NCI-H460 (cell line): Measurements from ENCODE around the gene HSD17B14. TPM values are rescaled to one million over a fixed set of nuclear protein-coding genes. Genes with fewer than 3 reads are reported as not detected.
"Not testable (repeated sequence)": the region's sequence is repeated elsewhere in the genome, so short reads cannot be mapped to it uniquely, and the experiment has no call there.

ENCODE experiments used
- DNase-seq: peaks from one replicate; pipeline ENCODE4 v3.0.0-alpha.2; 2016; ENCODE audit warnings: low read depth; ENCODE audit errors: extremely low read depth
- total RNA-seq: library from RNA; depleted of rRNA; stranded (reverse); fragments of >200 nt; shearing (Covaris generic); gene quantifications from 2 replicates; pipeline ENCODE4 v1.2.3, GENCODE V29; 2014

Gene HSD17B14
- total RNA-seq, 1 experiment from 2014 or later: 2.0 TPM

DNA sequence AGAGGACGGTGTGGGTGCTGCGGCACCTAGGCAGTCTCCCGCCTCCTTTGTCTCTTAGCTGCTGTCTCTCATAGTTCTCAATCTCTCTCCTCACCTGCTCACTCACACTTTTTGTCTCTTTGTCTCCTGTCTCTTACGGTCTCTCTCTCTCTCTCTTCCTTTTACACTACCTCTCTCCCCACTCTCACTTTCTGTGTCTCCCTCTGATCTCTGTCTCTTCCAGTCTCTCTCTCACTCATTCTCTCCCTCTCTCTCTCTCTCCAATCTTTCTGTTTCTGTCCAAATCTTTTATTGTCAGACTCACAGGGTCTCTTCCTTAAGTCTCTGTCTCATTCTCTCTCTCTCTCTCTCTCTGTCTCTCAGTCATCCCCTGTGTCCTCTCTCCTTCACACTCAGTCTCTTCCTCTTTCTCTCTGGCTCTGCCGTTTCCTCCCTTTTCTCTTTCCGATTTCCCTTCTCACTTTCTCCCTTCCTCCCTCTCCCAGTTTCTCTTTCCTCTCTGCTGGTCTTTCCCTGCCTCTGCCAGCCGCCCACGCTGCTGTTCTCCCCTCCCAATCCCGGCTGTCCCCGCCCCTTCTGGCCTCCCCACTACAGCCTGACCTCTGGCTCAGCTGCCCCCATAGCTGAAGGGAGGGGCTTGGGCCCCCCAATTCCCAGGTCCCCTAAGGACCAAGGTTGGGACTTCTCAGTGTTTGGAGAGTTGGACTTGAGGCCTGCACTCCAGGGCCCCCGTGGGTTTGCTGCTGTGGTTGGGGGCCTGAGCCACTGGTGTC lies 32.0 kb upstream of the HSD17B14 start, which contains the start of gene PLEKHA4:
TSS of gene PLEKHA4 (minus strand) at position 504 of the 773 bp plus-strand sequence. CDS start 997 bp downstream, outside the sequence.
- no peak for DNase-seq

DNA sequence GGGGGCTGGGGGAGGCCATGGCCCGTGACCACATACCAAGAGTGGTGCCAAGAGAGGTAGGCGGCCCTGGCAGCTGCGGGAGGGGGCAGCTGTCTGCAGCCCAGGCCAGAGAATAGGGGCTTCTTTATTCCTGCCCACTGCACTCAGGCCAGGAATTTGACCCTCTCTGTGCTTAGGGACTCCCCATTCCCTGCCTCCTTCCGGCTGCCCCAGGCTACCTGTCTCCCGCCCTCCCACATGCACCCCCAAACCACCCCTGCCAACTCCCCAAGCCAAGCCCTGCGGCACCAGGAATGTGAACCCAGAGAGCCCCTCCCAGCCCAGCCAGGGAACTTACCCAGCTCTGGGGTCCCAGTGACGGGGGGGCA lies 31.4 kb upstream of the HSD17B14 start:
- DNase-seq: no peak

DNA sequence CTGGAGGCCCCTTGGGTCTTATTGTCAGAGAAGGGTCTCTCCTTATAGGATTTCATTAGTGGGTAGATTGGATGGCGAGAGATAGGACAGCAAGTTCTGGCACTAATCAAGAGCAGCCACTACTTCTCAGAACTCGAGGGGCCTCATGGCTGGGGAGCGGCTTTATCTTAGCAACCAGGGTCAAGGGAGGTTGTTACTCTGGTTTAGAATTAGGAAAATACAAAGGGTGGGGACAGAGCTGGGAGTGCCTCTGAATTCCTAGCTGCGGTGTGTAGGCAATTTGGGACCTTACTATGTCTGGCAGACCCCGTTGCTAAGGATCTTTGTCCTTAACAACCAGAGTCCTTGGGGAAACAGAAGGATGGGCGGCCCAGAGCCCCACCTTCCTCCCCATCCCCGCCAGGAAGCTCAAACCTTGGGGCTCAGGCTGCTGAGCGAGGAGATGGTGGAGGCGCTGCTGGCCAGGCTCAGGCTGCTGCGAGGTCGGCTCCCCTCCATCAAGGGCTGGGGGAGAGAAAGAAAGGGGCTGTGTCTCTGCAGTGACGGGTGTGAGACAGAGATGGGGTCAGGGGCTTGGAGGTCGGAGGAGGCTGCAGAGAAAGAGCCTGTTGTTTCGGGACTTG lies 30.9 kb upstream of the HSD17B14 start:
- DNase-seq: no peak

DNA sequence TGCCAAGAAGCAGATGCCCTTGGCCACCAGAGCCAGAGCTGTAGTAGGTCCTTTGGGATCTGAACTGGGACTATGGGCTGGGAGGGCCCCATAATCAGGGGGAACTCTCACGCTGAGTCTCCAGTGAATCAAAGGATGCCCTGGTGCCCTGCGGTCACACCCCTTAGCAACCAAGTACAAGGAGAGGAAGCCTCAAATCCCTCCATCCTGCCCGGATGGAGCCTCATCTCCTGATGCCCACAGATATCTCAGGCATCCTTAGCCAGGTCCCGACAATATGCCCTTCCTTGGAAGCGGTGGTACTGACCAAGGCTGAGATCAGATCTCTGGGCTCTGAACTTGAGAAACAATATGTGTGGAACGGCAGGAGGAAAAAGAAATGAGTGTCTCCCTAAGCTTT lies 30.4 kb upstream of the HSD17B14 start:
- no peak for DNase-seq

DNA sequence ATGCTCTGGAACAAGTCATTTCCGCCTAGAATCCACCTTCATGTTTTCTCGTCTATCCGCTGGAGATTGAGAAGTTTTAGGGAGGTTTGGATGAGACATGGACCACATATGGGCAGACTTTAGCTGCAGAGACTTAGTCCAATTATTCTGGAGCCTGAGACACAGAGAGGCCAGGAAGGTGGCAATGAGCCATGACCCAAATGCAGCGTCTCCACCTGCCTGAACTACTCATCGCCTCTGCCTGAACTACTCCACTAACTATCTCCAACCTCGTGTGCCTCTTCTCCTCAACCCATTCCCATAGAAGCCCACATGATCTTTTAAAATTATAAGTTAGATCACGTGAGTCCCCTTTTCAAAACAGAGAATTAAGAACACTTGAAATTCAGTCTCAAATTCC lies 26.5 kb upstream of the HSD17B14 start:
- DNase-seq: no peak

DNA sequence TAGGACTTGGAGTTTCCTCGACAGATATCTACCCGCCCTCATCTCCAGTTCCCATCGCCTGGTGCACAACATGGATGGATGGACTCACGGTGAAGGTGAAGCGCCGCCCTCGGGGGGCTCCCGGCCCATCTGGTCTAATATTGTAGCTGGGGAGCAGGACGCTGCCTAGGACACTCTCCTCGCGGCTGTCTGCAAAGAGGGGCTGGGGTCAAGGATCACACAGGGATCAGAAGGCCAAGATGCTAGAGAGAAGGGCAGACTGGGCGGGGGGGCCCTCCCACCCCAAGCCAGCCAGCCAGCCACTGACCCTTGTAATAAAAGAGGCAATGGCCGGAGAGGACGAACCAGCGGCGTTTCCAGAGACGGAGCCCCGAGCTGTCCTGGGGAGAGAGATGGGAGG lies 25.0 kb upstream of the HSD17B14 start:
- no peak for DNase-seq

DNA sequence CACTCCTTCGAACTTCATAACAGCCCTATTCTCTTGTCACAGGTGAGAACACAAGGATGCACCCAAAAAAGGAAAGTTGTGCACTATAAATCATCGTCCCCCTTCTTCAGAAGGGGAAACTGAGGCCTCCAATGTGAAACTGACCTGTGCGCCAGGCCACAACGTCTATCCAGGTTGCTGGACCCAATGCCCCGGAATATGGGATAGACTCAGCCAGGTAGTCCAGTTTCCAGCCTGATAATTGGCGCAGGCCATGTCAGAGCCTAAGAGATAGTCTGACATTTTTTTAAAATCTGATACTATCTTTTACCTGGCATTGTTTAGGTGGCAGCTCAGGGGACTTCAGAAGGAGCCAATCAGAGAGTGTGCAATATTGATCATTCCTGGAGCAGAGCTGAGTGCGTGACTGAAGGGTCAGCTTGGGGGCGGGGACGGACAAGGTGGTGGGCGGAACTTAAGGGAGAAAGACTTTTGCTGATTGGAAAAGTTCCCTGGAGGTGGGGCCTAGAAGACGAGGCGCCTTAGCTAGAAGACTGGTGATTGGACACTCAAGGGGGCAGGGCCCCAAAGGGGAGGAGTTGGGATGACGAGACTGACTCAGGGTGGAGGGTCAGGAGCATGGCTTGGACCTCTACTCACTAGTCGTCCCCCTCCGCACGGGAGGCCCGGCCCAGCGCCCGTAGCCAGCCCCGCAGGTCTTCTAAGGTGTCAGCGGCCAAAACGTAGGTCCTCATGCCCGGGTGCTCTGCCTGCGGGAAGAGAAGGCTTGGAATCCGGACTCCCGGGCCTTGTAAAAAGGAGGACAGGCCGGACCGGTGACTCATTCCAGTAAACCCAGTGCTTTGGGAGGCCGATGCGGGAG lies 23.7 kb upstream of the HSD17B14 start:
- DNase-seq: no peak

DNA sequence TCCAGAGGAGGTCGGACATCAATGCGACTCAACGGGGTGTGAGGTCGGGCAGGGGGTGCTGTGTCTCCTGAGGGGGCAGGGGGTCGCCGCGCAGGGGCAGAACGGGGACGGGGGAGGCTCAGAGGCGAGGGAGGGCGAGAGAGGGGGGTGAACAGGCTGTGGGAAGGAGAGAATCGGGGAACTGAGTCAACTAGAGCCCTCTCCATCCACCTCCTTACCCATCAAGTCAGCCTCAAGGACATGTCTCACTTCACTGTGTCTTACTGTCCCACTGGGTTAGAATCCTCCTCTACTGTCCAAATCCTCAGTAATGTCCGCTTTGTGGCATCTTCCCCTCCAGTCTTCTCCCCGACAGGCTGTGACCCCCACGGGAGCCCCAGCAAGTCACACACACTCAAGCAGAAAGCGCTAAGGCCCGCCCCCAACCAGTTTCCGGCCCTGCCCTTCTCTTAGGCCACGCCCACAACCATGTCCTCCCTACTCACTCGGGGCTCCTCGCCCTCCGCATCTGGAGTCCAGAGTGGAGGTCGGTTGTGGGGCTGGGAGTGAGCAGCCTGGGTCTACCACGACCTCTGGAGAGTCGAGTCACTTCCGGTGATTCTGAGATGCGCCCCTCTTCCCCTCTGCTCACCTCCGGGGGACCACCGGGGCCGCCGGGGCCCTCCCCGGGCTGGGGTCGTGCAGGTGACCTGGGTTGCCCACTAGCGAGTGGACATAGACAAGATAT lies 22.9 kb upstream of the HSD17B14 start:
- DNase-seq: no peak

DNA sequence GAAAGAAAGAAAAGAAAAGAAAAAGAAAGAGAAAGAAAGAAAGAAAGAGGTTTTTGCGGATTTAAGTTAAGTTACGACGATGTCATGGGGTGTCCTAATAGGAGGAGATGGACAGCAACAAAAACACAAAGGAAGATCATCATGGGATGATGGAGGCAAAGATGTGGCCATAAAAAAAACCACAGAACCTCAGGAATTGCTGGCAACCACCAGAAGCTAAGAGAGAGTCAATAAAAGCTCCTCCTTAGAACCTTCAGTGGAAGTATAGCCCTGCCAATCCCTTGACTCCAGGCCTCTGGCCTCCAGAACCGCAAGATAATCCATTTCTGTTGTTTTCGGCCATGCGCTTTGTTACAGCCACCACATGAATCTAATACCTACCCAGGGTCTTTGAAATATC lies 20.6 kb upstream of the HSD17B14 start:
- no peak for DNase-seq

DNA sequence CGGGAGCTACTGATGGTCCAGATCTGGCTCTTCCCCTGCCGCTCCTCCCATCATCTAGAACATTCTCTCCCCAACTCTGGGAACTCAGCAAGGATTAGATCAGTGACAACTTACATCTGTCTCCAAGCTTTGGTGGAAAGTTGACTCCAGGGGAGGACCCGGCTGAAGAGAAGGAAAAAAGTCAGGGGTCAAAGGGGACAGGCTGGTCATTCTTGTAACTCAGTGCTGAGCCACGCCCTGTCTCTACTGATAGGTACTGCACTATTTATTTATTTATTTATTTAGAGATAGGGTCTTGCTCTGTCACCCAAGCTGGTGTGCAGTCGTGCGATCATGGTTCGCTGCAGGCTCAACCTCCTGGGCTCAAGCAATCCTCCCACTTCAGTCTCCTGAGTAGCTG lies 17.8 kb upstream of the HSD17B14 start:
- DNase-seq: no peak

DNA sequence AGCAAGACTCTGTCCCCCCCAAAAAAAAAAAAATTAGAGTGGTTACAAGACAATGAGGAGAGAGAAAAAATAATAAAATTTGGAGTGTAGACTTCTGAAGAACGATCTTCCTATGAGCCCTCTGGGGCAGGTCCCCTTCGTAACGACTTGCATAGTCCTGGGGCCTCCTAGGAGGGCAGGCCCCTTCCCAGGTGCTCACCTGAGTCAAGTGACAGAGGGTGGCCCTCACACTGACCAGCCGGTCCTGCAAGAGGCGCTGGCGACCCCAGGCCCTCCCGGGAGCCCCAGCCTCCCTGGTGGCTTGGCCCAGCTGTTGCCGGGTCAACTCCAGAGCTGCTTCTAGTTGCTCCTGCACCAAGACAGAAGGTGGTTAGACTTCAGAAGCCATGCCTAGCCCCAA lies 17.2 kb upstream of the HSD17B14 start:
- DNase-seq: no peak

DNA sequence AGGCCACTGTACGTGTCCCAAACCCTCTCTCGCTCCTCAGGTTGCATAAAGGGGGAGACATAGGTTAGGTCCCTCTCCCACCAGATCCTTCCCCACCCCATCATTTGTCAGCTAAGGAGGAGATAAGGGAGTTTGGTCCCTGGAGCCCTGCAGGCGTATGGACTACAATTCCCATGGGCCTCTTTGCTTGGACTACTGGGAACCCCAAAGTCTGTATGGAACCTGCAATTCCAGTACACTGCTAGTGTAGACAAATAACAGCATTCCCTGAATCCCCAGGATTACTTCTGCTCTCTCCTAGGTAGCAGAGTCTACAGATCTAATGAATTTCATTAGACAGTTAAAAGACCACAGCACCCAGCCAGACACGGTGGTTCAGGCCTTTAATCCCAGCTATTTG lies 16.0 kb upstream of the HSD17B14 start:
- no peak for DNase-seq

DNA sequence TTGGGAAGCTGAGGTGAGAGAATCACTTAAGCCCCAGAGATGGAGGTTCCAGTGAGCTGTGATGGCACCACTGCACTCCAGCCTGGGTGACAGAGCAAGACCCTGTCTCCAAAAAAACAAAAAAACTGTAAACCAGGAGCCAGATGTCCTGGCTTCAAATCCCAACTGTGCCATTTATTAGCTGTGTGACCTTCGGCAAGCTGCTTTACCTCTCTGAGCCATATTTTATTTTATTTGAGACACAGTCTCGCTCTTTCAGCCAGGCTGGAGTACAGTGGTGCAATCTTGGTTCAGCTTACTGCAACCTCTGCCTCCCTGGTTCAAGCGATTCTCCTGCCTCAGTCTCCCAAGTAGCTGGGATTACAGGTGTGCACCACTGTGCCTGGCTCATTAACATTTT lies 10.4 kb upstream of the HSD17B14 start:
- not testable (repeated sequence) for DNase-seq

DNA sequence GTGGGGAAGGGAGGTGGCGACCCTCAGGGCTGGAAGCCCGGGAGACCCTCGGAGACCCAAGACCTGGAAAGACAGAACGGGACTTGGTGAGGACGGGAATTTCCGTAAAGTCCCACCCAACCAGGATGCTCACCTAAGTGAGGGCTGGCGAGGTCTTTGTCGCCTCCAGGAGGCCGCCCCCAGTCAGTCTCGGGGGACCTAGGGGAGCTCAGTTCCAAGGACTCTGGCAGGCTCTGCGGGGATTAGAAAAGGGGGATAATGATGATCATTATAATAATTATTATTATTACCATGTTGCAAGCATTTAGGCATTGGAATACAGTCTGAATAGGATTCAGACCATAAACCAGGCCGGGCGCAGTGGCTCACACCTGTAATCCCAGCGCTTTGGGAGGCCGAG lies 9.1 kb upstream of the HSD17B14 start:
- no peak for DNase-seq

DNA sequence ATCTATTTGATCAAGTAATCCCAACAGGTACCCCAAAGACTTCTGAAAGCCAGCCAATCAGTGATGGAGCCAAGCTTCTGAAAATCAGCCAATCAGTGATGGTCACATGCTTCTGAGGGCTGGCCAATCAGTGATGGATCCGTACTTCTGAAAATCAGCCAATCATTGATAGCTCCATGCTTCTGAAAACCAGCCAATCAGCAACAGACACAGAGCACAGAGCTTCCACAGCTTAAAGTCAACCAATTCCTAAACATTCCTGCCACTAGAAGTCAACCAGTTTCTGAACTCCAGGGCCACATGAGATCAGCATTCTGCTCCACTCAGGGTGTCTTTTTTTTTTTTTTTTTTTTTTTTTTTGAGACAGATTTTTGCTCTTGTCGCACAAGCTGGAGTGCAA lies 8.2 kb upstream of the HSD17B14 start:
- no peak for DNase-seq

DNA sequence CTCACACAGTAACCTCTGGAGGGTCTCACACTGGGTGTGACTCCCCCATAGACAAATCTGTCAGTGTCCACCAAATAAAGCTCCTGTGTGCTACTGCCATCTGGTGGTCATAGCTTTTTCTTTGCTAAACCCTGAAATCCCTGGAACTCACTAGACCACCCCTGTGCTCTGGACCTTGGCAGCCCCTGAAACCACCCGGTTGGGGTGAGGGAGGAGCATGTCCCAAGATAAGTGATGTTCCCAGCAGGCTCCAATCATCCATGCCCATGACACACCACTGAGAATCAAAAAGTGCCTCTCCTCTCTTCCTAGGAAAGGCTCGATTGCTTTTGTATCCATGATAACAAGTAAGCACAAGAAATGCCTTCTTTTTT lies 6.5 kb upstream of the HSD17B14 start:
- DNase-seq: peak; percentile 44

DNA sequence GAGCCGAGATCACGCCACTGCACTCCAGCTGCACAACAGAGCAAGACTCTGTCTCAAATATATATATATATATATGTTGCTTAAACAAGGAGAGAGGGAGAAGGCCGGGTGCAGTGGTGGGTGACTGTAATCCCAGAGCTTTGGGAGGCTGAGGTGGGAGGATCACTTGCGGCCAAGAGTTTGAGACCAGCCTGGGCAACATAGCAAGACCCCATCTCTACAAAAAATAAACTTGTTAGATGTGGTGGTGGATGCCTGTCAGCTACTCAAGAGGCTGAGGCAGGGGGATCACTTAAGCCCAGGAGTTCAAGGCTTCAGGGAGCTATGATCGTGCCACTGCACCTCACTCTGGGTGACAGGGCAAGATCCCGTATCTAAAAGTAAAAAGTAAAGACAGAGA lies 5.3 kb upstream of the HSD17B14 start:
- no peak for DNase-seq

DNA sequence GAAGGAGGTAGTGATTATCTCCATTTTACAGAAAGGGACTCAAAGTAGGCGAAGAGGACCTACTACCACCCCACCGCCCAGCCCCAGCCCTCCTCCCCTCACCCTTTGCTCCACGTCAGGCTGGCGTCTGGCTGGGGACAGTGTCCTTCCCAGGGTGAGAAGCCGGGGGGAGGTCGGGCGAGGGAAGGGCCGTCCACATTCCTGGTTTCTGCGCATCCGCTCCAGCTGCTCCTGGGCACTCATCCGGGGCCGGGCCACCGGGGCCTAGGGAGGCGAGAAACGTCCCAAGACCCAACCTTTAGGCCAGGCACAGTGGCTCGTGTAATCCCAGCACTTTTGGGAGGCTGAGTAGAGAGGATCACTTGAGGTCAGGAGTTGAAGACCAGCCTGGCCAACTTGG lies 4.8 kb upstream of the HSD17B14 start:
- DNase-seq: no peak

DNA sequence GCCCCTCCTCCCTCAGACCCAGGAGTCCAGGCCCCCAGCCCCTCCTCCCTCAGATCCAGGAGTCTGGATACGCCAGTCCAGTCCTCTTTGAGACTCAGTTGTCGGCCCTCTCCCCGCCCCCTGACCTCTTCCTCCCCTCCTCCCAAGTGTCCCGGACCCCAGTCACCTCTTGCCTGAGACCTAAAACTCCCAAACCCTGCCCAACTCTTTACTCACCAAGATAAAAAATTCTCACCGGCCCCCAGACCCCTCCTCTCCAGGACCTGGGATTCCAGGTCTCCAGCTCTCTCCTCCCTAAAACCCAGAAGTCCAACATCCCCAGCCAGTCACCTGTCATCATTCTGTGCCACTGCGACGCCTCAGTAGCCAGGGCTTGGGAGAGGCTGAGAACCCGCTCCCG lies 1.4 kb upstream of the HSD17B14 start:
- DNase-seq: no peak

DNA sequence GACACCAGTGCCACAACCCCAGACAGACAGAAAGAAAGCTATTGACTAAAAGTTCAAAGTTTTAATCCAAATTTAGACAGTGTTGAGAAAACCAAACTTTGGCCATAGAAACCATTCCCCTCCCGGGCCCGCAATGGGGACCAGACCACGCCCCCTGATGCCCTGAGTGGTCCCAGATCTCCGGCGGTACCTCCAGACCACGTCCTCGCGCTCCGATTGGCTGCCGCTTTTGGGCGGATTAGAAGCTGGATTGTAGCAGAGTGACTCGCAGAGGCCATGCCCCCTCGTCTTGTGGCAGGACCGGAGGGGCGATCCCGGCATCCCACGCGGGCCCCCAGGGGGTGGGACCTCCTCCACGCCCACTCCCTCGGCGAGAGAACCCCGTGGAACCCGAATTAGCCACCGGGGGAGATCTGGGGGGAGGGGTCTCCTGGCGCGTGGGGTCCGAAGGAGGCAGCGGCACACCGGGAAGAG lies 797 bp upstream of the HSD17B14 start:
- DNase-seq: no peak

DNA sequence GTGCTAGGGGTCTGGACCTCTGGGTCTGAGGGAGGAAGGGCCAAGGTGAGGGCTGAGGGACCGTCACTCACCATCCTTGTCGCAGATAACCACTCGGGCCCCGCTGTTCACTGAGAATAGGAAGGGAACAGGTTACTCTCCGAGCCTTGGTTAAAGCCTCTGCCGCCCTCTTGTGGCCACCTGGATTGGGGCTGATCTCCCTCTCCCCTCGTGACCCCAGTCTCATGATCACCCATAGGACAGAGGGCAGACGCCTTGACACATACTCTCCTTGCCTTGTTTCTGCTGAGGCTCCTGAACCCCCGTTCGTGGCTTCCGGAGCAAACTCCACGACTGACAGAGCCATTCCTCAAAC lies 580 bp downstream of the HSD17B14 start:
- peak; percentile 84 for DNase-seq
